CD1c-positive myeloid dendritic cell (primary cell): ENCODE measurements around the gene FAM20A.
"Not testable (repeated sequence)": the region's sequence is repeated elsewhere in the genome, so short reads cannot be mapped to it uniquely, and the experiment has no call there.

Experiments used
- DNase-seq: peaks from one replicate; pipeline ENCODE4 v3.0.0-alpha.2; 2016; ENCODE audit errors: extremely low spot score

Gene FAM20A

GRCh38 chr17:68589086-68589485, 12.1 kb downstream of the FAM20A start:
- no peak for DNase-seq

- DNase-seq = no peak
These were observed 12.8 kb downstream of the FAM20A start for GRCh38 chr17:68588362-68588761.

- DNase-seq = no peak
These were observed 13.3 kb downstream of the FAM20A start for GRCh38 chr17:68587847-68588246.

- DNase-seq = no peak
These were observed 14.1 kb downstream of the FAM20A start for GRCh38 chr17:68587026-68587425.

GRCh38 chr17:68585643-68586042, 15.5 kb downstream of the FAM20A start:
- DNase-seq = no peak

GRCh38 chr17:68584581-68585303, 16.4 kb downstream of the FAM20A start:
- DNase-seq = no peak

- DNase-seq = not testable (repeated sequence)
These were observed 18.3 kb downstream of the FAM20A start for GRCh38 chr17:68582867-68583266.

GRCh38 chr17:68581863-68582645, 19.1 kb downstream of the FAM20A start:
- DNase-seq = no peak

GRCh38 chr17:68580236-68580770, 20.9 kb downstream of the FAM20A start:
- DNase-seq = peak; percentile 82

GRCh38 chr17:68579194-68579927, 21.8 kb downstream of the FAM20A start:
- no peak for DNase-seq

GRCh38 chr17:68578236-68578635, 22.9 kb downstream of the FAM20A start:
- no peak for DNase-seq

- no peak for DNase-seq
These were observed 23.7 kb downstream of the FAM20A start for GRCh38 chr17:68577497-68577821.

- DNase-seq = no peak
These were observed 24.2 kb downstream of the FAM20A start for GRCh38 chr17:68576811-68577496.

- DNase-seq = no peak
These were observed 25.0 kb downstream of the FAM20A start for GRCh38 chr17:68576137-68576536.

GRCh38 chr17:68573338-68573737, 27.8 kb downstream of the FAM20A start:
- no peak for DNase-seq

- DNase-seq = peak; percentile 58
These were observed 28.9 kb downstream of the FAM20A start for GRCh38 chr17:68572138-68572842.

GRCh38 chr17:68570526-68570925, 30.6 kb downstream of the FAM20A start:
- DNase-seq = no peak

- DNase-seq = no peak
These were observed 31.8 kb downstream of the FAM20A start for GRCh38 chr17:68569346-68569745.

- no peak for DNase-seq
These were observed 32.6 kb downstream of the FAM20A start for GRCh38 chr17:68568581-68568980.

GRCh38 chr17:68567581-68567980, 33.6 kb downstream of the FAM20A start:
- DNase-seq = no peak

GRCh38 chr17:68567035-68567434, 34.1 kb downstream of the FAM20A start:
- no peak for DNase-seq
